HG03097 (cell line): ENCODE results near the gene CCNK.

Experiments
- ATAC-seq: cut with Tn5 transposase; IDR thresholded peaks from one replicate; pipeline ENCODE4 v1.9.1; 2021; ENCODE audit not compliant: unreplicated experiment, low FRiP score

CCNK gene

DNA sequence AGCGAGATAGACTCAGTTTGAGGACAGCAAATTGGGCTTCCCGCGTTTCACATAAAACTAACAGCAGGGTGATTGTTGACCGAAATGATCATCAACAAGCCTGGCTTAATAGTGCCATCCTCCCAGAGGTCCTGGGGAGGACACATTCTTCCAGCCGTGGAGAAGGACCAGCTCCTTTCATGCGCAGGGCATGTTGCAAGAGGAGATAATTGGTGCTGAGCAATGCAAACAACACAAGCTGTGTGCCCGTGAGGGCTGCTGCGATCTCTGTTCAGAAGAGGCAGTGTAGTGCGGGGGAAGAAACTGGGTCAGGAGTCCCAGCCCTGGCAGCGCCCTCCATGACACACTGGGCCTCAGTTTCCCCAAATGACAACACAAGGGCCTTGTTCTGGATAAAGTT is 68.5 kb downstream of the CCNK start:
- no peak for ATAC-seq

DNA sequence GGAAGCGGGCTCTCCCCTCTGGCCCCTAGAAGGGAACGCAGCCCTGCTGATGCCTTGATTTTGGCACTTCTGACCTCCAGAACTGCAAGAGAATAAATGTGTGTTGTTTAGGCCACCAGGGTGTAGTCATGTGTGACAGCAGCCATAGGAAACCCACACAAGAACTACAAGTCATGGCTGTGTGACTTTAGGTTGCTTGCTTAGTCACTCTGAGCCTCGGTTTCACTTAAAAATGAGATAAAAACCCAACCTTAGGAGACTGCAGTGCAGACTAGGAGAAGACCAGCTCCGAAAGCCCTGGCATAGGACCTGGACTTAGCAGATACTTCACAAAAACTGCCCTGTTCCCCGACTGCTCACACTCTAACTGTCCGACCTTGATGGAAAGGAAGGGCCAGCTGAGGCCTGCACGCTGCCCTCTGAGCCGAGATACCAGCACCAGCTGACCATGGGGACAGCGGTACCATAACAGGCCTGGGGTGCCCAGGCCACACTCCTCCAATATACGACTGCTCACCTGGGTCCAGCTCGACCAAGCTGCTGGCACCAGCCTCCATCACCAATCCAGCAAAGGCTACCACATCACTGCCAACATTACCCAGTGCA is 69.3 kb downstream of the CCNK start:
- ATAC-seq, result no peak

DNA sequence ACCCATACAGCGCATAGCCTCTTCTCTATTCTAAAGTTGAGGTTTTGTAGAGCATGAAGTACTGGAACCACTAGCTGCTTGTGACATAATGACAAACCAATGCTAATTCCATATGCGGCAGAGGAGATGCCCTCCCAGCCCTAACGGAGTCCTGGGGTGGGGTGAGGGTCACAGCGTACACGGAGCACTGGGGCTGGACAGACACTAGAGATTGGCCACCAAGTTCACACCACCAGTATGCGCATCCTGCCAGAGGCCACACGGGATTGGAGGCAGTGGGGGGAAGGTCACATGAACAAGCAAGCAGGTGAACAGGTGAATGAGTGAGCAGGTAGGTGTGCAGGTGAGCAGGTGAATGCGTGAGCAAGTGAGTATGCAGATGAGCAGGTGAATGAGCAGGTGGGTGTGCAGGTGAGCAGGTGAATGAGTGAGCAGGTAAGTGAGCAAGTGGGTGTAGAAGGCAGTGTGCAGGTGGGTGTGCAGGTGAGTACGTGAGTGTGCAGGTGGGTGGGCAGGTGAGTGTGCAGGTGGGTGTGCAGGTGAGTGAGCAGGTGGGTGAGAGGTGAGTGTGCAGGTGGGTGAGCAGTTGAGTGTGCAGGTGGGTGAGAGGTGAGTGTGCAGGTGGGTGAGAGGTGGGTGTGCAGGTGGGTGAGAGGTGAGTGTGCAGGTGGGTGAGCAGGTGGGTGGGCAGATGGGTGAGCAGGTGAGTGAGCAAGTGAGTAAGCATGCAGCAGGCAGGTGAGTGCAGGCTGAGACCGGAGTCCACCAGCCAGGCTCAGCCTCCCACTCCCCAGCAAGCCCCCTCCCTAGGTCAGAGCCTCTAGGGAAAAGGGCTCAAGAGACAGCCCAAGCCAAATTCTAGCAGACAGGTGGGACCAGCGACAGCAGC is 70.1 kb downstream of the CCNK start:
- no peak for ATAC-seq

DNA sequence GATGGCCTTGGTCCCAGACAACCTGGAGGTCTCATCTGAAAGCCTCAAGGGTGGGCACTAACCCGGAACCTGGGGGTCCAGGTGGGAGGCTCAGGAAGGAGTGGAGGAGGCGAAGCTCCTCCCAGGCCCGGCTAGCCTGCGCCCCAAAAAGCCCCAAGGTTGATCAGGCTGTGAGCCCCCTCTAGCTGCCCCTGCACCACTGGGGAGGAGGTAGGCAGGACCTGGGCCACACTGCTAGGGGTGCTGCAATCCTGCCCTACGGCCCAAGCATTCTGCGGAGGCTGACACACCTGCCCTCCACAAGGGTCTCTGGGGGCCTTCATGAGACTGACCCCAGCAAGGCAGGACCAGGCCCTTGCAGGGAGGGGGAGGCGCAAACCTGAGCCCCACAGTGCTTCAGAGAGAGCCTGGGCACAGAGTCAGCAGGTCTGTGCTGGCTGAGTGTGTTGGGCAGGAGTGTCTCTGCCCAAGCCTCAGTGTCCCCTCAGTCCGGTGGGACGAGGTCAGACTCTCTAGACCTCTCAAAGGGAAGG is 70.9 kb downstream of the CCNK start:
- ATAC-seq, result no peak

DNA sequence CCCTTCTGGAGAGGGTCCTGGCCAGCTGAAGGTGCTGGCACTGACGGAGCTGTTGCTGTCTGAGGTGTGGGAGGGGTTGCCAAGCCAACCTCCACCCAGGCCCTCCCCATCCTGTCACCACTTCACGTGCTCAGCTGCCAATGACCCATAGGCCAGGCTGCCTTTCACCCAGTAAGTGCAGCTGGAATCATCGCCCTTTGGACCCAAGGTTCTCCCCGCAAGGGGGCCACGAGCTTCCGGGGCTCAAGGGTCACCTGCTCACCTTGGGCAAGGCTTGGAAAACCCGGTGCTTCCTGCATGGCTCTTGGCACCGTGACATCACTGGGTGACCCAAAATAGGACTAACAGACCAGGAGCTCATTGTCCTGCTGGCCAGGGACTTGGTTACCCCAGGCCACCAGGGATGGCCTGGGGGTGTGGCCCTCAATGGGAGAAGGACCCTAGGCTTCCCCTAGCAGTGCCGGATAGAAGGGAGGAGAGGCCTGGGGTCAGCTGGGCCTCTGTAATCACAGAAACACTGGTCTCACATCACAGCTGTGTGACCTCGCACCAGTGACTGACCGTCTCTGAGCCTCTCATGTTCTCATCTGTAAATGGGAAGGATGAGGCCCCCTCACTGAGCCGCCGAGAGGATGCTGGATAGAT is 71.5 kb downstream of the CCNK start:
- no peak for ATAC-seq

DNA sequence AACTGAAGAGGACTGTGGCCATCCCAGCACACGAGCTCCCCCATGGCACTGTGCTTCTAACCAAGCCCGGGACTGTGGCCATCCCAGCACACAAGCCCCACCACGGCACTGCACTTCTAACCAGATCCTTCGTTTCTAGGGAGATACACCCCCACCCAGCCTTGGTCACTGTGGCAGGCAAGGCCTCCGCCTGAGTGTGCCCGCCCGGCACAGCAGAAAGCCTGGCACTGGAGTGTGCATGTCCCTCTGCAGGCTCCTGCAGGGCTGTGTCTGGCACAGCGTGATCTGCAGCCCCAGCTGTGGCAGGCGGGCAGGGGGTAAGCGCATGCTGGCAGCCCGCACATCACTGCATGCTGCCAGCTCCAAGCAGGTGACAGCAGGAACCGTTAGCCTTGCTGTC is 73.0 kb downstream of the CCNK start:
- no peak for ATAC-seq

DNA sequence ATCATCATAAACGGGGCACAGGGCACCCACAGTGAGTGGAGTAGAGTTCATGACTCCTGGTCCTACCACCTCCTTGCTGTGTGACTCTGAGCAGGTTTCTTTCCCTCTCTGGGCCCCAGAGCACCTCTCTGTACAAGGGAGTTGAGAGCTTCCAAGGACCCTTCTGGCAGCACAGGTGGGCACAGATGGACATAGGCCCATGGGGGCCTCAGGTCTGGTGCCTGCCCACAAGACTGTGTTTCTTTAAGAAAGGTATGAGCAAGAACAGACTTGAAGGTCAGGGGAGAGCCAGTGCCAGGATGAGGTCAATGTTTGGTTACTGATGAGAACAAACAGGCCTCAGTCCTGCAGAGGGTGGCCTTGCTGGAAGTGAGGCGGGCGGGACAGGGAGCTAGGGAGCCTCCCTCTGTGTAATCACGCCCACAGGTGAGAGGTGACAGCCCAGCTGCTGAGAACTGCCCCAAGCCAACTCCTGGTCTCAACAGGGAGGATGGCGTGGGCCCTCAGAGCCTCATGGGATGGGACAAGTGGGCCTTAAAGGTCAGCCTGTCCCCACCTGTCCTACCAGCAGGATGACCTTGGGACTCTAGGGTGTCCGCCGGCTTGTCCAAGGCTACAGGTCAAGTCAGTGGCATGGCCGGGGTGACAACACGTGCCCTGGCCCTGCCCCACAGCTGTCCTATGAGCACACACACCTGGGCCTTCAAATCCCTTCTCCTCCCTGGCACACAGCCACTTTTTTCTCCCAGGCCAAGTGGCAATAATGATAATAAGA is 73.7 kb downstream of the CCNK start:
- ATAC-seq, result no peak

DNA sequence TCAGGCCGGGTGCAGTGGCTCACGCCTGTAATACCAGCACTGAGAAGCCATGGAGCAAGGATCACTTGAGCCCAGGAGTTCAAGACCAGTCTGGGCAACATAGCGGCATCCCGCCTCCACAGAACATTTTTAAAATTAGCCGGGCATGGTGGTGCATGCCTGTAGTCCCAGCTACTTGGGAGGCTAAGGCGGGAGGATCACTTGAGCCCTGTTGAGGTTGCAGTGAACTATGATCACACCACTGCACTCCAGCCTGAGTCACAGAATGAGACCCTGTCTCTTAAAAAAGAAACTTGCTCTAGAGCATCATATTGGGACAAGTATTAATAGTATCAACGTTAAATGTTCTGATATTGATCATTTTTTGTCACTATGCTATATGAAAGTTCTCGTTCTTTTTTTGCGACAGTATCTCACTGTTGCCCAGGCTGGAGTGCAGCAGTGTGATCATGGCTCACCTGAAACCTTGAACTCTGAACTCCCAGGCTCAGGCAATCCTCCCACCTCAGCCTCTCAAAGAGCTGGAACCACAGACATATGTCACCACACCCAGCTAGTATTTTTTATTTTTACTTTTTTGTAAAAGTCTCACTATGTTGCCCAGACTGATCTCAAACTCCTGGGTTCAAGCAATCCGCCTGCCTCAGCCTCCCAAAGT is 75.1 kb downstream of the CCNK start:
- no peak for ATAC-seq

DNA sequence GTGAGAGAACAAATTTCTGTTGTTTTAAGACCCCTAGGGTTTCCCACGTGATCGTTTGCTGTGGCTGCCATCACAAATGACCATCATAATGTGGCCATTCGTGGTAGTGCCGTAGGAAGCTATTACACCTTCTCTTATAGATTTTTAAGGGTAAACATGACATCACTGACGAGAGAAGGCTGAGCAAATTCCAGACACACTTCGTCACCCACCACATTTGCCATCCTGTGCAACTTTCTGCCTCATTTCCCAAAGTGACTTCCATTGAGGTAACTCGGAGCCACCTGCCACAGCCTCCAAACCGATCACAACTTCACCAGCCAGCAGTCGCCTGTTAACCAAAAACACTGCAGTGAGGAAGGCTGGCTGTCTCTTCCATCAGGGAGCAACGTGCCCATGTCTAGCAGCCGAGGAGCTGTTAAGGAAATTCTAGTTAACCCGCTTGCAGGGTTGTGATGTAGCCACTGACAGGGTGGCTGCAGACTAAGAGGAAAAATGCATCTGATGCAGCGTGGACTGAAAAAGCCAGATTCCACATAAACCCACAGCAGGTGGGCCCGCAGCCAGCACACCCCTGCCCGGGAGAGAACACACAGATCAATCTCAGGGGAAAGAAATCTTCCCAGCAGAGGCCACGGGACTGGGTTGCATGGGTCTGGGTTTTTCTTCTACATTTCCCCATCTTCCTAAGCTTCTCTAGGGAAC is 78.2 kb downstream of the CCNK start:
- ATAC-seq, result no peak

DNA sequence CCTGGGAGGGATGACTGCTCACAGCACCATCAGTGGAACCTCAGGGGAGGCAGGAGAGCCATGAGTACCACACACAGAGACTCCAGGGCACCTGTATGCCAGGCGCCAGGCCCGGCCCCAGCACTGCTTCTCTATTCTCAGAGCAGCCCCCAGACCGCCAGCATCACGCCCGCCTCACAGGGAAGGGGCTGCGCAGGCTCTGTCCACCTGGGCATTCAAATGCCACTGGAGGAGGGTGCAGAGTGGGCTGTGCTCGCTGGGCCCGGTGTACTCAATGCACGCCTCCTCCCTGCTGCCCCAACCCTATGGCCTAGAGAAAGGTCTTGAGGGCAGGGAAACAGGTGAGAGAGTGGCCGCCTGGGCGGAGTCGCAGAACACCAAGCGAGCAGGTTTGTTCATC is 79.2 kb downstream of the CCNK start:
- no peak for ATAC-seq

DNA sequence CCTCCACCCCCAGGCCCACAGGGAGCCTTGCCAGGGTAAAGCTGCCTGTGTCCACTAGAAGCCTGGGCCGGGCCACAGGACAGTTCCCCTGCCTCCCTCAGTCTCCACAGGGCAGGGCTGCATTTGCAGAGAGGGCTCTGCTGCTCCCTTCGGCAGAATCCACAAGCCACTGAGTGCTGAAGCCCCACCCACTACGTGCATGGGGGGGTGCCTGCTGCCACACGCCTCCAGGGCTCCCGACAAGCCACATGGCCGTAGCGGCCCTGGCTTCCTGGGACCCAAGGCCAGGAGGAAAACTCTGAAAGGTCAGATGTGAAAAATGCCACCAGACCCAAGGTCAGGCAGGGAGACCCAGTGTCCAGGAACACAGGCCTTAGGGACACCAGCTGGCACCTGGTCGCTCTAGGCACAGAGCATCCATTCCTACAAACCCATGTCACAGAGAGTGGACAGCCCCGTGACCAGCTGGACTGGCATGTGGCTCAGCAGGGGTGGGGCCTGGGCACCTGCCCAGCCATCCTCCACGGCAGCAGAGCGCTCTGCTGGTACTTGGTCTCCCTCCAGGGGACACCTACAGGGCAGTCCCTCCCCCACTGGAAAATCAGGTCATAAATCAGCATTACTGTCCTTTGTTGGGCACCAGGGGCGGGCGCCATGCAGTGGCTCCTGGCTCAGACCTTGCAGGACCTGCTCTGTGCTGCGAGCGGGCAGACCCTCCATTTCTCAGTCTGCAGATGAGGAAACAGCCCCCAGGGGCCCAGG is 79.9 kb downstream of the CCNK start:
- ATAC-seq, result no peak

DNA sequence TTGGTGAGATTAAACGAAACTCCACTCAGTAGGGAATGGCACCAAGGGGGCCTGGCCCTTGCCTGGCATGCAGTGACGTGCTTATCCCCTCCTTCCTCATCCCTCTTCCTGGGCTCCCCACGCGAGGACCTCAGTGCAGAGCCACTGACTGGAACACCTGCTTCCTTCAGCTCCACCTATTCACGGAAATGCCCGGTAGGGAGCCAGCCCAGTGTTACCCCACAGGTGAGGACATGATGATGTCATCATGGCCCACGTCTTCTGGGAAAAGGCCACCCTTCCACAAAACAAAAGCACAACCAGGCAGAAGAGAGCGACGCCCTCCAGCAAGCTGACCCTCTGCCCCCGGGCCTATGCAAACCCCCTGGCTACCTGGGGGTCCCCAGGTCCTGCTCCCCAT is 80.7 kb downstream of the CCNK start:
- no peak for ATAC-seq
